Caco-2 (cell line): ENCODE results near the gene NMNAT3. TPM values are rescaled to one million over a fixed set of nuclear protein-coding genes. Genes with fewer than 3 reads are reported as not detected.

ENCODE experiments used
- BruUV-seq: library from RNA; stranded (reverse); fragments of 400-500 nt; replicated peaks from 2 replicates; lab custom pipeline; 2021; lab: Mats Ljungman, UMichigan
- CTCF ChIA-PET: fragments of 300-600 bp; sonication (Branson Sonifier 250); formaldehyde crosslinking; loops from one replicate; lab custom pipeline; 2022; ENCODE audit warnings: antibody characterized with exemption; lab: Charles Lee
- POLR2A ChIA-PET: fragments of 300-600 bp; sonication (Branson Sonifier 250); formaldehyde crosslinking; loops from one replicate; lab custom pipeline; 2022; ENCODE audit warnings: antibody characterized with exemption; lab: Charles Lee
- DNase-seq, 2 experiments: peaks; one replicate each; pipeline versions ENCODE4 v3.0.0 to v3.0.0-alpha.2; 2020 to 2022
- H3K27me3 ChIP-seq: replicated peaks from 2 replicates; pipeline ENCODE4 v1.6.0; 2011; ENCODE audit warnings: low read length; ENCODE audit not compliant: control insufficient read depth, insufficient read depth
- H3K36me3 ChIP-seq: 2 replicates; pipeline ENCODE4 v1.5.1; 2011; ENCODE audit warnings: low read length; ENCODE audit not compliant: control insufficient read depth, insufficient read depth
- H3K4me1 ChIP-seq: fragments of 250-450 bp; sonication (Bioruptor Pico); 2 replicates; pipeline ENCODE4 v1.5.1; 2020; ENCODE audit warnings: mild to moderate bottlenecking
- H3K4me3 ChIP-seq: 2 replicates; pipeline ENCODE4 v1.5.1; 2011; ENCODE audit warnings: low read depth, mild to moderate bottlenecking, control low read depth, low read length
- H3K9me3 ChIP-seq: fragments of 250-450 bp; sonication (Bioruptor Pico); 2 replicates; pipeline ENCODE4 v1.5.1; 2020; ENCODE audit warnings: mild to moderate bottlenecking, moderate library complexity
- H3K27ac Mint-ChIP-seq: one replicate; pipeline ENCODE4 v1.8.0; 2022; ENCODE audit warnings: mixed read lengths; ENCODE audit not compliant: unreplicated experiment
- H3K27me3 Mint-ChIP-seq: one replicate; pipeline ENCODE4 v1.8.0; 2022; ENCODE audit warnings: mixed read lengths; ENCODE audit not compliant: insufficient read depth, unreplicated experiment
- H3K36me3 Mint-ChIP-seq: one replicate; pipeline ENCODE4 v1.8.0; 2022; ENCODE audit warnings: mild to moderate bottlenecking, mixed read lengths; ENCODE audit not compliant: insufficient read depth, unreplicated experiment
- H3K4me1 Mint-ChIP-seq: one replicate; pipeline ENCODE4 v1.8.0; 2022; ENCODE audit warnings: low read depth, mixed read lengths; ENCODE audit not compliant: unreplicated experiment
- H3K4me3 Mint-ChIP-seq: one replicate; pipeline ENCODE4 v1.8.0; 2022; ENCODE audit warnings: mild to moderate bottlenecking, moderate library complexity, mixed read lengths; ENCODE audit not compliant: unreplicated experiment
- H3K9me3 Mint-ChIP-seq: one replicate; pipeline ENCODE4 v1.8.0; 2022; ENCODE audit warnings: mixed read lengths; ENCODE audit not compliant: unreplicated experiment
- CTCF ChIP-seq, 2 experiments: fragments of 200-600 bp in 1 of 2; IDR thresholded peaks; 1 replicate in 1 of 2; 2 replicates in 1 of 2; pipeline versions ENCODE4 v1.5.1 to v1.8.0; 2011 to 2022; ENCODE audit warnings: antibody characterized with exemption in 1 of 2, control low read depth in 1 of 2, inconsistent platforms in 1 of 2, low read depth in 1 of 2, low read length in 1 of 2, mild to moderate bottlenecking in 1 of 2, moderate library complexity in 1 of 2; ENCODE audit not compliant: insufficient read depth in 1 of 2, severe bottlenecking in 1 of 2, unreplicated experiment in 1 of 2
- intact Hi-C: fragments of 100-400 bp; cut with micrococcal nuclease; formaldehyde crosslinking; loops from one replicate; pipeline ENCODE4 v1.10.0; 2022; ENCODE audit not compliant: unreplicated experiment
- total RNA-seq: library from RNA; stranded (reverse); gene quantifications from 2 replicates; pipeline ENCODE4 v1.2.3, GENCODE V29; 2022

Gene NMNAT3
- total RNA-seq, 1 experiment from 2014 or later = 17.6 TPM

- H3K27ac Mint-ChIP-seq = no peak overlapping the region
- peaks cover 15% of the 10 kb centered on the region; the same call in 1 of the 2 replicates for H3K4me1 ChIP-seq
- H3K36me3 Mint-ChIP-seq = no peaks in the 10 kb centered on the region
- POLR2A ChIA-PET = no interaction called here
- H3K9me3 ChIP-seq = no peaks in the 10 kb centered on the region
- DNase-seq = peak; percentile 66 to 67
- no peaks in the 10 kb centered on the region for H3K27me3 ChIP-seq
- no peak overlapping the region for H3K4me3 Mint-ChIP-seq
- no peaks in the 10 kb centered on the region for H3K27me3 Mint-ChIP-seq
- CTCF ChIA-PET = interaction anchor here (0.9 to 1.3 kb wide), 2 partner anchors 42 to 134 kb away, joined by 3 to 6 read pairs; no protein-coding TSS in a partner anchor
- H3K4me3 ChIP-seq = no peak overlapping the region
- H3K4me1 Mint-ChIP-seq = peaks cover 26% of the 10 kb centered on the region
- intact Hi-C loops = loop anchor here (1.0 to 2.0 kb wide), 2 partner anchors 41 to 135 kb away; no protein-coding TSS in a partner anchor
- H3K9me3 Mint-ChIP-seq = no peaks in the 10 kb centered on the region
- peak; percentile 64 to 77 for TF ChIP-seq CTCF (IDR thresholded peaks at IDR 0.05; ENCODE audit: insufficient read depth in 1 of 2, low read depth in 1 of 2, low read length in 1 of 2, severe bottlenecking in 1 of 2, unreplicated experiment in 1 of 2)
- H3K36me3 ChIP-seq = no peaks in the 10 kb centered on the region
- BruUV-seq = no TSS peak
These were observed 115.7 kb downstream of the NMNAT3 start for GRCh38 chr3:139561959-139562676.

DNA sequence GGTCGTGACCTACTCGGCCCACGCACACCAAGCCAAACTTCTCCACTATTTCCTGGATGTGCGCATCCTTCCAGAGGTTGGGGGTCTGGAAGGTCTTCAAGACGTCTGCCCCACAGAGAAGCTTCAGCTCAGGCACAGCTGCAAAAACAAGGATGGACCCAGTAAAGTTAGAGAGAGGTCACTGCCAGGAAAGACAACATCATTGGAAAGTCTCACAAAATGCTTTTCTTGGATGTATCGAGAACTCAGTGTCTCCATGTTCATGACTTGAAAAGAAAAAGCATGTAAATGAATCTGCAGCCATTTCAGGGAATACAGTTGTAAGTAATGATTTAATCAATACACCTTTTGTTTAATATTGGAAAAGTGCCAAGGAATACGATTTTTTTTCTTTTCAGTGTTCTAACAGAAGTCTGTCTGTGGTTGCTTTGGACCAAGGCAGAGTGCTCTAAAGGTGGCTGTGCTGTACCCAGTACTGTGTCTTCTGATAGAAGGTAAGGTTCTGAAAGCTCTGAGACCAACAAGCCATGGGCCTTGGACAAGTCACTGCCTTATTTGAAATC lies 116.4 kb downstream of the NMNAT3 start:
- POLR2A ChIA-PET = no interaction called here
- Histone ChIP-seq H3K27me3 (no peaks in the 10 kb centered on the region), H3K4me3 (no peak overlapping the region), H3K9me3 (no peaks in the 10 kb centered on the region), H3K36me3 (no peaks in the 10 kb centered on the region), H3K4me1 (peaks cover 22% of the 10 kb centered on the region)
- H3K36me3 Mint-ChIP-seq = no peaks in the 10 kb centered on the region
- no peaks in the 10 kb centered on the region for H3K27me3 Mint-ChIP-seq
- no peak overlapping the region for H3K4me3 Mint-ChIP-seq
- no TSS peak for BruUV-seq
- H3K4me1 Mint-ChIP-seq = peaks cover 27% of the 10 kb centered on the region
- CTCF ChIA-PET = interaction anchor here (0.8 to 0.9 kb wide), 2 partner anchors 41 to 636 kb away, joined by 3 read pairs; no protein-coding TSS in a partner anchor
- no peak for TF ChIP-seq CTCF (IDR thresholded peaks at IDR 0.05; ENCODE audit: insufficient read depth in 1 of 2, low read depth in 1 of 2, low read length in 1 of 2, severe bottlenecking in 1 of 2, unreplicated experiment in 1 of 2)
- no peak for DNase-seq
- H3K27ac Mint-ChIP-seq = no peak overlapping the region
- intact Hi-C loops = no loop called here
- H3K9me3 Mint-ChIP-seq = no peaks in the 10 kb centered on the region

DNA sequence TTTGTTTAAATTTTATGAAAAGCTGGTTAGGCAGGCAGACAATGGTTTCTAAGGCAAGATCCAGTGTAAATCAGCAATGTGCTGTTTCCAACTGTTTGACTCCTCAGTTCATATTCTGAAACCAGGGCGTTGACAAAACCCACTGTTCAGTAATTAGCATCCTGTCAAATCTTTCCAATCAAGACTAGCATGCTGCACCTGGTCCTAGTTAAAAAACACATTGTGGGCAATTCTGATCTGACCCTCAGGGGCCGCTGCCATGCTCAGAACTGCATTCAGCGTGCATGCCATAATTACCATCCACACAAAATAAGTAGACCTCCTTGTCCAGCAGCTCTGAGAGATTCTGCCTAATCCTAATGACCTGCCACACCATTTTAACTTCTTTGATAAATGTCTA lies 117.4 kb downstream of the NMNAT3 start:
- Histone ChIP-seq H3K36me3 (no peaks in the 10 kb centered on the region), H3K27me3 (no peaks in the 10 kb centered on the region), H3K4me3 (no peak overlapping the region), H3K9me3 (no peaks in the 10 kb centered on the region), H3K4me1 (peaks cover 27% of the 10 kb centered on the region)
- POLR2A ChIA-PET = no interaction called here
- BruUV-seq = TSS peak; percentile 42
- Mint-ChIP-seq H3K4me1 (peaks cover 33% of the 10 kb centered on the region), H3K4me3 (no peak overlapping the region), H3K9me3 (no peaks in the 10 kb centered on the region), H3K27ac (no peak overlapping the region), H3K27me3 (no peaks in the 10 kb centered on the region), H3K36me3 (peaks cover 5% of the 10 kb centered on the region)
- TF ChIP-seq CTCF (IDR thresholded peaks at IDR 0.05; ENCODE audit: insufficient read depth in 1 of 2, low read depth in 1 of 2, low read length in 1 of 2, severe bottlenecking in 1 of 2, unreplicated experiment in 1 of 2) = no peak
- intact Hi-C loops = no loop called here
- no peak for DNase-seq
- CTCF ChIA-PET = no interaction called here
